ENCODE results near the gene PIEZO2.
"Not testable (repeated sequence)": the region's sequence is repeated elsewhere in the genome, so short reads cannot be mapped to it uniquely, and the experiment has no call there.

Gene PIEZO2

GRCh38 chr18:10847408-10847790, 302.0 kb downstream of the PIEZO2 start (continued):
- TF ChIP-seq, protein P1, sequence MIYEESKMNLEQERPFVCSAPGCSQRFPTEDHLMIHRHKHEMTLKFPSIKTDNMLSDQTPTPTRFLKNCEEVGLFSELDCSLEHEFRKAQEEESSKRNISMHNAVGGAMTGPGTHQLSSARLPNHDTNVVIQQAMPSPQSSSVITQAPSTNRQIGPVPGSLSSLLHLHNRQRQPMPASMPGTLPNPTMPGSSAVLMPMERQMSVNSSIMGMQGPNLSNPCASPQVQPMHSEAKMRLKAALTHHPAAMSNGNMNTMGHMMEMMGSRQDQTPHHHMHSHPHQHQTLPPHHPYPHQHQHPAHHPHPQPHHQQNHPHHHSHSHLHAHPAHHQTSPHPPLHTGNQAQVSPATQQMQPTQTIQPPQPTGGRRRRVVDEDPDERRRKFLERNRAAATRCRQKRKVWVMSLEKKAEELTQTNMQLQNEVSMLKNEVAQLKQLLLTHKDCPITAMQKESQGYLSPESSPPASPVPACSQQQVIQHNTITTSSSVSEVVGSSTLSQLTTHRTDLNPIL (CRISPR knock-in tag; IDR thresholded peaks at IDR 0.05; ENCODE audit: low read depth): no peak

DNA sequence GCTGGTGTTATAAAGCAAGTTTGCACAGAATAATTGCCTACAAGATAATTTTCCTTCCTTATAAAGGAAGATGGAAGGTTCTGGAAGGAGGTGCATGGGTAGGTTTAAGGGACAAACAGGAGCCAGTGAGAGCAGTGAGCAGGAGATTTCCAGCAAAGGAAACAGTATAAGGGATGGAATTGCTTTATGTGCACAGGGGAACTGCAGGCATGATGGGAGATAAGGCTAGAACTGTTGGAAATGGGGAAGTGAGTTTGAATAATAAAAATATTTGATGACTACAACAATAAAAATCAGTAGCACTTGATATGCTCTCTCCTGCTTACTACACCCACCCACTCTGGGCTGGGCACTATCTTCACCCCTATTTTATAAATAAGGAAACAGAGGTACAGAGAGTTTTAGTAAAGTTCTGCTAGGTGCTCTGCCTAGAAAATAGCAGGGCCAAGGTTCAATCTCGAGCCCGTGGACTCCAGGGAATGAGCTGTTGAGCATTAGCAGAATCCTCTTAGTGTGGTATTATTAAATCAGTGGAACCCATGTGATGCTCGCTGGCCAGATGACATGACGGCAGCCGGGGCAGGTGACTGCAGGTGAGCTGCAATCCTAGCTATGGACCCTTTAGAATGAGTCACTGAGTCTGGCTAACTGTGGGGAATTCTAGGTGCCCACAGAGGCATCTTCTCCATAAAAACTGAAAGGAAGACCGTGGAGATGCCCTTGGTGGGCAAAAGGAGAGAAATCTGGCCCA, 302.5 kb downstream of the PIEZO2 start:
- no peak for ATAC-seq
- no peak for TF ChIP-seq TSHZ2 (CRISPR knock-in tag; IDR thresholded peaks at IDR 0.05)
- no peak for TF ChIP-seq PPARA (CRISPR knock-in tag; IDR thresholded peaks at IDR 0.05; ENCODE audit: borderline replicate concordance)
- TF ChIP-seq ZNF565 (CRISPR knock-in tag; conservative IDR thresholded peaks at IDR 0.05; ENCODE audit: low read depth): no peak
- no peak for TF ChIP-seq ZFP3 (CRISPR knock-in tag; IDR thresholded peaks at IDR 0.05)
- no peak for TF ChIP-seq ISL1 (CRISPR knock-in tag; IDR thresholded peaks at IDR 0.05)
- TF ChIP-seq ZNF8 (CRISPR knock-in tag; IDR thresholded peaks at IDR 0.05): no peak
- TF ChIP-seq ZFP30 (CRISPR knock-in tag; IDR thresholded peaks at IDR 0.05): no peak
- TF ChIP-seq, protein P2, sequence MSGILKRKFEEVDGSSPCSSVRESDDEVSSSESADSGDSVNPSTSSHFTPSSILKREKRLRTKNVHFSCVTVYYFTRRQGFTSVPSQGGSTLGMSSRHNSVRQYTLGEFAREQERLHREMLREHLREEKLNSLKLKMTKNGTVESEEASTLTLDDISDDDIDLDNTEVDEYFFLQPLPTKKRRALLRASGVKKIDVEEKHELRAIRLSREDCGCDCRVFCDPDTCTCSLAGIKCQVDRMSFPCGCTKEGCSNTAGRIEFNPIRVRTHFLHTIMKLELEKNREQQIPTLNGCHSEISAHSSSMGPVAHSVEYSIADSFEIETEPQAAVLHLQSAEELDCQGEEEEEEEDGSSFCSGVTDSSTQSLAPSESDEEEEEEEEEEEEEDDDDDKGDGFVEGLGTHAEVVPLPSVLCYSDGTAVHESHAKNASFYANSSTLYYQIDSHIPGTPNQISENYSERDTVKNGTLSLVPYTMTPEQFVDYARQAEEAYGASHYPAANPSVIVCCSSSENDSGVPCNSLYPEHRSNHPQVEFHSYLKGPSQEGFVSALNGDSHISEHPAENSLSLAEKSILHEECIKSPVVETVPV (CRISPR knock-in tag; IDR thresholded peaks at IDR 0.05): no peak
- no peak for TF ChIP-seq RARB (CRISPR knock-in tag; IDR thresholded peaks at IDR 0.05)
- no peak for TF ChIP-seq OSR1 (CRISPR knock-in tag; IDR thresholded peaks at IDR 0.05)
- TF ChIP-seq, protein P3, sequence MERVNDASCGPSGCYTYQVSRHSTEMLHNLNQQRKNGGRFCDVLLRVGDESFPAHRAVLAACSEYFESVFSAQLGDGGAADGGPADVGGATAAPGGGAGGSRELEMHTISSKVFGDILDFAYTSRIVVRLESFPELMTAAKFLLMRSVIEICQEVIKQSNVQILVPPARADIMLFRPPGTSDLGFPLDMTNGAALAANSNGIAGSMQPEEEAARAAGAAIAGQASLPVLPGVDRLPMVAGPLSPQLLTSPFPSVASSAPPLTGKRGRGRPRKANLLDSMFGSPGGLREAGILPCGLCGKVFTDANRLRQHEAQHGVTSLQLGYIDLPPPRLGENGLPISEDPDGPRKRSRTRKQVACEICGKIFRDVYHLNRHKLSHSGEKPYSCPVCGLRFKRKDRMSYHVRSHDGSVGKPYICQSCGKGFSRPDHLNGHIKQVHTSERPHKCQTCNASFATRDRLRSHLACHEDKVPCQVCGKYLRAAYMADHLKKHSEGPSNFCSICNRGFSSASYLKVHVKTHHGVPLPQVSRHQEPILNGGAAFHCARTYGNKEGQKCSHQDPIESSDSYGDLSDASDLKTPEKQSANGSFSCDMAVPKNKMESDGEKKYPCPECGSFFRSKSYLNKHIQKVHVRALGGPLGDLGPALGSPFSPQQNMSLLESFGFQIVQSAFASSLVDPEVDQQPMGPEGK (CRISPR knock-in tag; IDR thresholded peaks at IDR 0.05; ENCODE audit: borderline replicate concordance): no peak
- TF ChIP-seq ESRRG (CRISPR knock-in tag; IDR thresholded peaks at IDR 0.05): no peak
- no peak for TF ChIP-seq GLIS3 (CRISPR knock-in tag; IDR thresholded peaks at IDR 0.05)
- no peak for TF ChIP-seq SNAI2 (CRISPR knock-in tag; IDR thresholded peaks at IDR 0.05)
- TF ChIP-seq, protein P1 (CRISPR knock-in tag; IDR thresholded peaks at IDR 0.05; ENCODE audit: low read depth): no peak

GRCh38 chr18:10846035-10846434, 303.3 kb downstream of the PIEZO2 start:
- ATAC-seq: not testable (repeated sequence)

DNA sequence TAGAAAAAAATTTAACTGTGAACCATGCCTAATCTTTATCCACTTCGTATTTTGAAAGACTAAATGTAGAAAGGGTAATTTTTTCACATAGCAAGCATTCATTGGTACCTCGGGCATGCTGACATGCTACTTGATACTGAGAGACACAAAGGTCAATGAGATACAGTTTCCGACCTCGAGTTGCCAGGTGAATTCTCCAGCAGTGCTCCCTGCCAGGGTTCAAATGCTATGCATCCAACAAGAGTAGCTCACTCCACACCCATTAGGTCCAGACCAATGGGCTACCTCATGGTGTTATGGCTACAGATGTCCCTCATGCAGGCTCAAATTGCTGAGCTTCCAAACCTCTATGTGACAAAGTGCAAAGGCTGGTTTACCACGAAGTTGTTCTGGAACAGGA, 305.8 kb downstream of the PIEZO2 start:
- no peak for TF ChIP-seq GLIS3 (CRISPR knock-in tag; IDR thresholded peaks at IDR 0.05)
- no peak for ATAC-seq

- ATAC-seq: no peak
- no peak for TF ChIP-seq RARB (CRISPR knock-in tag; IDR thresholded peaks at IDR 0.05)
- TF ChIP-seq GLIS3 (CRISPR knock-in tag; IDR thresholded peaks at IDR 0.05): no peak
- TF ChIP-seq ZFP3 (CRISPR knock-in tag; IDR thresholded peaks at IDR 0.05): no peak
- TF ChIP-seq ZNF8 (CRISPR knock-in tag; IDR thresholded peaks at IDR 0.05): no peak
- TF ChIP-seq, protein P2 (CRISPR knock-in tag; IDR thresholded peaks at IDR 0.05): no peak
- TF ChIP-seq, protein P4, sequence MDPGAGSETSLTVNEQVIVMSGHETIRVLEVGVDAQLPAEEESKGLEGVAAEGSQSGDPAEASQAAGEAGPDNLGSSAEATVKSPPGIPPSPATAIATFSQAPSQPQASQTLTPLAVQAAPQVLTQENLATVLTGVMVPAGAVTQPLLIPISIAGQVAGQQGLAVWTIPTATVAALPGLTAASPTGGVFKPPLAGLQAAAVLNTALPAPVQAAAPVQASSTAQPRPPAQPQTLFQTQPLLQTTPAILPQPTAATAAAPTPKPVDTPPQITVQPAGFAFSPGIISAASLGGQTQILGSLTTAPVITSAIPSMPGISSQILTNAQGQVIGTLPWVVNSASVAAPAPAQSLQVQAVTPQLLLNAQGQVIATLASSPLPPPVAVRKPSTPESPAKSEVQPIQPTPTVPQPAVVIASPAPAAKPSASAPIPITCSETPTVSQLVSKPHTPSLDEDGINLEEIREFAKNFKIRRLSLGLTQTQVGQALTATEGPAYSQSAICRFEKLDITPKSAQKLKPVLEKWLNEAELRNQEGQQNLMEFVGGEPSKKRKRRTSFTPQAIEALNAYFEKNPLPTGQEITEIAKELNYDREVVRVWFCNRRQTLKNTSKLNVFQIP (CRISPR knock-in tag; IDR thresholded peaks at IDR 0.05; ENCODE audit: borderline replicate concordance, low read depth): no peak
- no peak for TF ChIP-seq ZFP30 (CRISPR knock-in tag; IDR thresholded peaks at IDR 0.05)
- TF ChIP-seq ZC3H10 (CRISPR knock-in tag; IDR thresholded peaks at IDR 0.05): no peak
- TF ChIP-seq SNAI2 (CRISPR knock-in tag; IDR thresholded peaks at IDR 0.05): no peak
- TF ChIP-seq, protein P1 (CRISPR knock-in tag; IDR thresholded peaks at IDR 0.05; ENCODE audit: low read depth): no peak
- TF ChIP-seq ZNF70 (CRISPR knock-in tag; IDR thresholded peaks at IDR 0.05): no peak
- no peak for TF ChIP-seq TCF4 (CRISPR knock-in tag; IDR thresholded peaks at IDR 0.05; ENCODE audit: borderline replicate concordance)
- TF ChIP-seq PPARA (CRISPR knock-in tag; IDR thresholded peaks at IDR 0.05; ENCODE audit: borderline replicate concordance): no peak
Observed at GRCh38 chr18:10842861-10843260, 306.5 kb downstream of the PIEZO2 start.

Data from SK-N-SH treated with all-trans-retinoic acid at 6 μM for 48 hours (cell line).